HEK293 (cell line): Measurements from ENCODE around the gene ARL13B.

Source experiments
- ELK4 ChIP-seq: IDR thresholded peaks from 2 replicates; pipeline ENCODE4 v1.6.1; 2011; ENCODE audit warnings: mild to moderate bottlenecking, low read depth, low read length, borderline replicate concordance
- GFI1B ChIP-seq: fragments of 450-650 bp; formaldehyde crosslinking; IDR thresholded peaks from 2 replicates; pipeline ENCODE4 v1.5.1; 2016; ENCODE audit warnings: missing biosample characterization, missing genetic modification characterization
- IKZF3 ChIP-seq: fragments of 450-650 bp; IDR thresholded peaks from 2 replicates; pipeline ENCODE4 v1.5.0; 2018; ENCODE audit warnings: missing biosample characterization, mild to moderate bottlenecking, missing genetic modification characterization, moderate library complexity
- SP2 ChIP-seq: fragments of 450-650 bp; formaldehyde crosslinking; IDR thresholded peaks from 2 replicates; pipeline ENCODE4 v1.5.1; 2016; ENCODE audit warnings: missing biosample characterization, missing genetic modification characterization
- SP3 ChIP-seq: fragments of 450-650 bp; formaldehyde crosslinking; IDR thresholded peaks from 2 replicates; pipeline ENCODE4 v1.5.1; 2016; ENCODE audit warnings: missing biosample characterization, missing genetic modification characterization
- ZBTB26 ChIP-seq: fragments of 450-650 bp; formaldehyde crosslinking; optimal IDR thresholded peaks from 2 replicates; pipeline ENCODE3; 2016; ENCODE audit warnings: missing biosample characterization, mild to moderate bottlenecking, missing genetic modification characterization
- ZFP69B ChIP-seq: fragments of 450-650 bp; formaldehyde crosslinking; IDR thresholded peaks from 2 replicates; pipeline ENCODE4 v1.5.1; 2016; ENCODE audit warnings: missing biosample characterization, missing genetic modification characterization
- ZNF10 ChIP-seq: fragments of 450-650 bp; formaldehyde crosslinking; IDR thresholded peaks from 2 replicates; pipeline ENCODE4 v1.5.1; 2017; ENCODE audit warnings: missing biosample characterization, missing genetic modification characterization
- ZNF174 ChIP-seq: fragments of 450-650 bp; formaldehyde crosslinking; IDR thresholded peaks from 2 replicates; pipeline ENCODE4 v1.5.0; 2017; ENCODE audit warnings: missing biosample characterization, mild to moderate bottlenecking, missing genetic modification characterization
- ZNF175 ChIP-seq: fragments of 450-650 bp; formaldehyde crosslinking; IDR thresholded peaks from 2 replicates; pipeline ENCODE4 v1.5.1; 2016; ENCODE audit warnings: missing biosample characterization, missing genetic modification characterization
- ZNF239 ChIP-seq: fragments of 450-650 bp; formaldehyde crosslinking; IDR thresholded peaks from 2 replicates; pipeline ENCODE4 v1.5.1; 2016; ENCODE audit warnings: missing biosample characterization, missing genetic modification characterization
- ZNF280C ChIP-seq: fragments of 450-650 bp; formaldehyde crosslinking; IDR thresholded peaks from 2 replicates; pipeline ENCODE4 v1.5.1; 2016; ENCODE audit warnings: missing biosample characterization, missing genetic modification characterization
- ZNF335 ChIP-seq: fragments of 450-650 bp; formaldehyde crosslinking; conservative IDR thresholded peaks from 2 replicates; pipeline ENCODE4 v1.5.1; 2016; ENCODE audit warnings: missing biosample characterization, missing genetic modification characterization
- ZNF501 ChIP-seq: fragments of 450-650 bp; formaldehyde crosslinking; IDR thresholded peaks from 2 replicates; pipeline ENCODE4 v1.5.1; 2016; ENCODE audit warnings: missing biosample characterization, missing genetic modification characterization
- ZNF518A ChIP-seq: fragments of 450-650 bp; formaldehyde crosslinking; conservative IDR thresholded peaks from 2 replicates; pipeline ENCODE4 v1.5.1; 2016; ENCODE audit warnings: low read depth, missing biosample characterization, missing genetic modification characterization
- ZNF529 ChIP-seq: fragments of 450-650 bp; formaldehyde crosslinking; IDR thresholded peaks from 2 replicates; pipeline ENCODE4 v1.5.1; 2017; ENCODE audit warnings: missing genetic modification characterization, missing biosample characterization; ENCODE audit not compliant: insufficient replicate concordance
- ZNF558 ChIP-seq: fragments of 450-650 bp; formaldehyde crosslinking; IDR thresholded peaks from 2 replicates; pipeline ENCODE4 v1.5.1; 2016; ENCODE audit warnings: missing biosample characterization, missing genetic modification characterization
- ZNF561 ChIP-seq: fragments of 450-650 bp; IDR thresholded peaks from 2 replicates; pipeline ENCODE4 v1.5.1; 2018; ENCODE audit warnings: missing biosample characterization, missing genetic modification characterization, borderline replicate concordance
- ZNF585B ChIP-seq: fragments of 450-650 bp; formaldehyde crosslinking; IDR thresholded peaks from 2 replicates; pipeline ENCODE4 v1.5.1; 2016; ENCODE audit warnings: missing biosample characterization, missing genetic modification characterization
- ZNF596 ChIP-seq: fragments of 450-650 bp; IDR thresholded peaks from 2 replicates; pipeline ENCODE4 v1.5.0; 2018; ENCODE audit warnings: missing biosample characterization, mild to moderate bottlenecking, missing genetic modification characterization, moderate library complexity
- ZNF670 ChIP-seq: fragments of 450-650 bp; formaldehyde crosslinking; IDR thresholded peaks from 2 replicates; pipeline ENCODE4 v1.5.1; 2016; ENCODE audit warnings: missing biosample characterization, missing genetic modification characterization, low read depth
- ZNF692 ChIP-seq: fragments of 450-650 bp; formaldehyde crosslinking; IDR thresholded peaks from 2 replicates; pipeline ENCODE4 v1.5.1; 2016; ENCODE audit warnings: missing biosample characterization, missing genetic modification characterization
- ZNF768 ChIP-seq: fragments of 450-650 bp; formaldehyde crosslinking; IDR thresholded peaks from 2 replicates; pipeline ENCODE4 v1.5.1; 2018; ENCODE audit warnings: missing biosample characterization, mild to moderate bottlenecking, missing genetic modification characterization
- ZSCAN18 ChIP-seq: fragments of 450-650 bp; formaldehyde crosslinking; IDR thresholded peaks from 2 replicates; pipeline ENCODE4 v1.5.1; 2016; ENCODE audit warnings: missing biosample characterization, missing genetic modification characterization
- ZSCAN30 ChIP-seq: fragments of 450-650 bp; IDR thresholded peaks from 2 replicates; pipeline ENCODE4 v1.5.1; 2018; ENCODE audit warnings: missing biosample characterization, mild to moderate bottlenecking, missing genetic modification characterization, moderate library complexity

Gene ARL13B

GRCh38 chr3:93973131-93974126, 6.5 kb upstream of the ARL13B start, which contains the start of gene PROS1 (continued):
- TF ChIP-seq ELK4 (no peak), ZNF10 (tag by site-specific recombination) (0 out of 2 replicates have a peak, but pooled peaks have one; percentile 30), ZNF558 (tag by site-specific recombination) (no peak), ZNF280C (tag by site-specific recombination) (no peak), ZNF692 (no peak), ZSCAN30 (tag by site-specific recombination) (peak; percentile 63; the same call in 1 of the 2 replicates), ZNF501 (no peak), ZNF585B (no peak), SP3 (tag by site-specific recombination) (no peak), ZNF529 (tag by site-specific recombination) (no peak), ZNF596 (tag by site-specific recombination) (no peak), SP2 (tag by site-specific recombination) (peak; percentile 39), ZSCAN18 (tag by site-specific recombination) (no peak), ZNF239 (no peak), ZBTB26 (tag by site-specific recombination) (peak; percentile 48), ZFP69B (tag by site-specific recombination) (no peak), IKZF3 (tag by site-specific recombination) (peak; percentile 82), ZNF174 (no peak), ZNF335 (peak; percentile 43; the same call in 1 of the 2 replicates), ZNF175 (no peak), ZNF670 (tag by site-specific recombination) (no peak), ZNF518A (tag by site-specific recombination) (no peak), ZNF561 (tag by site-specific recombination) (peak; percentile 69; the same call in 1 of the 2 replicates), GFI1B (tag by site-specific recombination) (no peak), ZNF768 (tag by site-specific recombination) (no peak)
